HG02588 (cell line): ENCODE results near the gene TNS3.
"Not testable (repeated sequence)": the region's sequence is repeated elsewhere in the genome, so short reads cannot be mapped to it uniquely, and the experiment has no call there.

Source experiments
- ATAC-seq: cut with Tn5 transposase; IDR thresholded peaks from one replicate; pipeline ENCODE4 v1.9.1; 2021; ENCODE audit warnings: mild to moderate bottlenecking, moderate library complexity; ENCODE audit not compliant: unreplicated experiment

TNS3 gene

GRCh38 chr7:47474937-47475879 lies 106.7 kb downstream of the TNS3 start:
- peak; percentile 83 for ATAC-seq

GRCh38 chr7:47474211-47474936 lies 107.5 kb downstream of the TNS3 start:
- no peak for ATAC-seq

GRCh38 chr7:47473499-47474210 lies 108.3 kb downstream of the TNS3 start:
- no peak for ATAC-seq

- ATAC-seq, result no peak
Measured at GRCh38 chr7:47472444-47473157, 109.3 kb downstream of the TNS3 start.

- no peak for ATAC-seq
Measured at GRCh38 chr7:47471831-47472230, 110.1 kb downstream of the TNS3 start.

GRCh38 chr7:47471358-47471703 lies 110.6 kb downstream of the TNS3 start:
- no peak for ATAC-seq

GRCh38 chr7:47470567-47471357 lies 111.1 kb downstream of the TNS3 start:
- no peak for ATAC-seq

GRCh38 chr7:47469846-47470245 lies 112.1 kb downstream of the TNS3 start:
- ATAC-seq, result not testable (repeated sequence)

- ATAC-seq, result no peak
Measured at GRCh38 chr7:47466832-47467231, 115.1 kb downstream of the TNS3 start.

GRCh38 chr7:47465191-47465590 lies 116.7 kb downstream of the TNS3 start:
- no peak for ATAC-seq

GRCh38 chr7:47464266-47464665 lies 117.6 kb downstream of the TNS3 start:
- ATAC-seq, result no peak

- ATAC-seq, result no peak
Measured at GRCh38 chr7:47461746-47462145, 120.2 kb downstream of the TNS3 start.

- no peak for ATAC-seq
Measured at GRCh38 chr7:47461161-47461560, 120.8 kb downstream of the TNS3 start.

- no peak for ATAC-seq
Measured at GRCh38 chr7:47460251-47460989, 121.5 kb downstream of the TNS3 start.

- no peak for ATAC-seq
Measured at GRCh38 chr7:47458486-47458885, 123.4 kb downstream of the TNS3 start.

GRCh38 chr7:47458057-47458456 lies 123.9 kb downstream of the TNS3 start:
- no peak for ATAC-seq

- ATAC-seq, result no peak
Measured at GRCh38 chr7:47456210-47456955, 125.5 kb downstream of the TNS3 start.

GRCh38 chr7:47455872-47456185 lies 126.1 kb downstream of the TNS3 start:
- ATAC-seq, result no peak
